Measurements from ENCODE around the gene BTBD18.

- TF ChIP-seq CTCF (IDR thresholded peaks at IDR 0.05) (no peak), POLR2A (IDR thresholded peaks at IDR 0.05) (no peak)
Observed at GRCh38 chr11:57785072-57785471, 33.5 kb upstream of the BTBD18 start.
